Neural cell (in vitro differentiated cells): ENCODE measurements around the gene HPN.
"Not testable (repeated sequence)": the region's sequence is repeated elsewhere in the genome, so short reads cannot be mapped to it uniquely, and the experiment has no call there.

Source experiments
- MXI1 ChIP-seq: fragments of 450-650 bp; conservative IDR thresholded peaks from 2 replicates; pipeline ENCODE4 v1.6.1; 2014; ENCODE audit warnings: antibody characterized with exemption, mild to moderate bottlenecking; ENCODE audit not compliant: poor library complexity, severe bottlenecking
- POLR2AphosphoS5 ChIP-seq: IDR thresholded peaks from 2 replicates; pipeline ENCODE4 v1.6.1; 2012

- not testable (repeated sequence) for TF ChIP-seq POLR2AphosphoS5, MXI1
Measured at GRCh38 chr19:35029275-35029736, 12.2 kb upstream of the HPN start.
